NCI-H1048 (cell line): ENCODE measurements around the gene RPA1.

ENCODE experiments used
- DNase-seq: peaks from one replicate; lab custom pipeline; 2025; lab: John Stamatoyannopoulos, UW

RPA1 gene

DNA sequence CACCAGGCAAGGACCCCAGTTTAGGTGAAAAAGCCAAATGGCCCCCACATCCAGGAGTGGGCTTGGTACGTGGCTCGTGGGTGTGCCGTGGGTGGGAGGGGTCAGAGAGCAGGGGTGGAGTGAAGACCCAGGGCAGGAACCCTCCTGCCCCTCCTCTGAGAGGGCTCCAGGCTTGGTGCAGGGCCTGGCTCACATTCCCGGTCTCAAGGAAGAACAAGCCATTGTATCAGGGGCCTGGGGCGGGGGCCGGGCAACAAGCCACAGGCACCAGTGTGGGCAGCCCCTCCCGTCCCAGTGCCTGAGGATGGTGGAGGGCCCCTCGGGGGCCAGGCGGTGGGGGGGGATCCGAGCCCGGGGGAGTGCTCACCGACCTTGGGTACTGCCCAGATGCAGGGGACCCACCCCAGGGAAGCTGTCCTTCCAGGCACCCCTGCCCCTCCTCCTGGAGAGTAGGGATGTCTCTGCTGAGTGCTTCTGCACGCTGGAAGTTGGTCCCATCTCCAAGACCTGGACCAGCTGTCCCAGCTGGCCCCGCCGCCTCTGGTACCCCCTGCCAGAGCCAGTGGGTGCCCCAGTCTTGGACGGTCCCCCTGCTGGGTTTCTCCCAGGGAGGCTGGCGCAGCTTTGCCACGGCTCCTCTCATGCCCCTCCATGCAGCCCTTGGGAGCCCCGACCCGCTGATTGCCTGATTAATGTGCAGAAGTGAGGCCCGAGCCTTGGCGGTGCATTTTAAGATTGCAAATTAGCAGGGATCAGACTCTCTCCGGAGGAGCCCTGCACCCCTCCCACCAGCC, 111.7 kb downstream of the RPA1 start:
- no peak for DNase-seq

DNA sequence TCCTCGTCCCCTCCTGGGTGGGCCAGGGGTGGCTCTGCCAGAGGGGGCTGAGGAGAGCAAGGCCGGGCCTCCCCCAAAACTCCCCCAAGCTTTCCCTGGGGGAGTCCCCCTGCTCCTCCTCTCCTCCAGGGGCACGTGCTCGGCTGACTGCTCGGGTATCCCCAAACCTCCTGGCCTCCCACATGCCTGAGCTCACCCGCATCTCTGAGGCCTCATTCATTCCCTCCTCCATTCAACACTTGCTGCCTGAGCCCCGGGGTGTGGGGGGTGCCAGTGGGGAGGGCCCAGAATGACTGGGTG, 112.2 kb downstream of the RPA1 start:
- DNase-seq = no peak

DNA sequence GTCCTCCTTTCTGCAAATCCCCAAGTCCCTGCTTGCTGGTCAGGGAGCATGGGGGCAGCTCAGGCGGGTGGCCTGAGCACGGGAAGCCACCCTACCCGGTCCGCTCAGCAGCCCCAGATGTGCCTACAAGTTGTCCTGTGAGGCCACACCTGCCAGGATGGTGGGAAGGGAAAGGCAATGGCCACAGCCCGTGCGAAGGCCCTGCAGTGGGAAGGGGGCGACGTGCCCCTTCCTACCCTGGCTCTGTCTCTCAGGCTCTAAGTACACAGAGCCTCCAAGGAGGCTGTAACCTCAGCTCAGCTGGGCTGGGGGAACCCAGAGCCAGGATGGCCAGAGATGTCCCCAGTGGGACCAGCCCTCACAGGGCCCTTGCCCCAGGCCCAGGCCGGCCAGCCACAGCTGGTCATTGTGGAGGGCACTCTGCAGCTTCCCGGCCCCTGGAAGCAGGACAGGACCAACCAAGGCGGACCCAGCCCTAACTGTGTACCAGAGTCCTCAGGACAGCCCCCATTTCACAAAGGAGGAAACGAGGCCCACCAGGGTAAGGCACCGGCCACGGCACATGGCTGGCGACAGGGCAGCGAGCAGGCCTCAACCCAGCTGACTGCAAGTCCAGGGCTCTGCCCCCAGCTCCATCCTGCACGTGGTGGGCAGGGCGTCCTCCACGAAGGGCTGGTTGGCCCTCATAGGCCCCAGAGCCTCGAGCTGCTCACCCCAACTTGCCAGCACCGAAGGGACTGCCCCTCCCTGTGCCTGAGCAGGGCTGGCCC, 113.0 kb downstream of the RPA1 start:
- no peak for DNase-seq

DNA sequence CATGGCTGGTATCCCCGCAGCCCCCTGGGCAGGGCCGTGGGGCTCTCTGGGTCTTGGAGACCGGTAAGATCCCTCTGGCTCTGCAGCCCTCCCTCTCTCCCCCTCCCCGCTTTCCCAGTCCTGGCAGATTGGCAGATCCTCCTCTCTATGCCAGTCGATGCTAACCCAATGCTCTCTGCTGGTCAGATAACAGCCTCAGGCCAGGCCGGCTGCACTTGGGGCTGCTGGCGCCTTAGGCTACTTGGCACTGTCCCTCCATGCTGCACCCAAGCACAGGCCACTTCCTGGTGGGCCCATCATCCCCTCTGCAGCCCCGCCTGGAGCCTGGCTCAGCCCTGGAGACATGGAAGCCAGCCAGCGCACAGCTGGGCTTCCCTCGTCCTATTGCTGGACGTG, 113.6 kb downstream of the RPA1 start:
- no peak for DNase-seq

DNA sequence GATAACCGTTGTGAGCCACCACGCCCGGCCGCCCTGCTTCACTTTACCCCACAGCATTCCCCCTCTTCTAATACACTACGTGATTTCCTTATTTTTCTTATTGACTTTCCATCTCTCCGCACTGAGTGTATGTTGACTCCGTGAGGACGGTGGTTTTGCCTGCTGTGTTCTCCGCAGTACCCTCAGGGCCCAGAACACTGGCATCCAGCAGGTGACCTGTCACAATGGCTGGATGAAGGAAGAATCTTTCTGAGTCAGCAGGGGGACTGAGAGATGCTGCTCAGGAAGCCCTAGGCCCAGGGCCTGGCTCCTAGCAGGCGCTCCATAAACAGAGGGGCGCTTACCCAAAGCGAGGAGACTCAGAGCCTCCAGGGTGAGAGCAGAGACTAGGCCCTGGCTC, 115.8 kb downstream of the RPA1 start:
- DNase-seq = no peak

DNA sequence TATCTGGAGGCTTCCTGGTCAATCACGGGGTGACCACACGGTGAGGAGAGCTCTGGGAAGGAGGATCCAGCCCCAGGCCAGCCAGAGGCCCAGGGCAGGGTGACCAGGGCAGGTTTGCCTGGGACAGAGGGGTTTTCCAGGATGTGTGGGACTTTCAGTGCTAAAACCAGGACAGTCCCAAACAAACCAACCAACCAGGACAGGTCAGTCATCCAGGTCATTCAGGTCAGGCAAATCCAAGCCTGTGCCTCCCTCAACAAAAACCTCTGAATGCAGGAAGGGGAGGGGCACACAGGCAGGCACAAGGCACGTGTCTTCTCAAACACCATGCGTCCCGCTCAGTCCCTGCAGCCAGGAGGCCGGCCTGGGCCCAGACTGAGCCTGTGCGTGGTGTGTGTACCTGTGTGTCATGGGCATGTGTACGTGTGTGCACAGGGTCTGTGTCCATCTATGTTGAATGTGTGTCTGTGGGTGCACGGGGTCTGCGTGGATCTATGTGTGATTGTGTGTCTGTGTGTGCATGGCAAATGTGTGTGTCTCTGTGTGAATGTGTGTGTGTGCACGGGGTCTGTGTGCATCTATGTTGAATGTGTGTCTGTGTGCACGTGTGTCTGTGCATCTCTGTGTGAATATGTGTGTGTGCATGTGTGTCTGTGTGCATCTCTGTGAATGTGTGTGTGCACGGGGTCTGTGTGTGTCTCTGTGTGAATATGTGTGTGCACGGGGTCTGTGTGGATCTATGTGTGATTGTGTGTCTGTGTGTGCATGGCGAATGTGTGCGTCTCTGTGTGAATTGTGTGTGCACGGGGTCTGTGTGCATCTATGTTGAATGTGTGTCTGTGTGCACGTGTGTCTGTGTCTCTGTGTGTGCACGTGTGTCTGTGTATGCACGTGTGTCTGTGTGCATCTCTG, 116.5 kb downstream of the RPA1 start:
- no peak for DNase-seq

DNA sequence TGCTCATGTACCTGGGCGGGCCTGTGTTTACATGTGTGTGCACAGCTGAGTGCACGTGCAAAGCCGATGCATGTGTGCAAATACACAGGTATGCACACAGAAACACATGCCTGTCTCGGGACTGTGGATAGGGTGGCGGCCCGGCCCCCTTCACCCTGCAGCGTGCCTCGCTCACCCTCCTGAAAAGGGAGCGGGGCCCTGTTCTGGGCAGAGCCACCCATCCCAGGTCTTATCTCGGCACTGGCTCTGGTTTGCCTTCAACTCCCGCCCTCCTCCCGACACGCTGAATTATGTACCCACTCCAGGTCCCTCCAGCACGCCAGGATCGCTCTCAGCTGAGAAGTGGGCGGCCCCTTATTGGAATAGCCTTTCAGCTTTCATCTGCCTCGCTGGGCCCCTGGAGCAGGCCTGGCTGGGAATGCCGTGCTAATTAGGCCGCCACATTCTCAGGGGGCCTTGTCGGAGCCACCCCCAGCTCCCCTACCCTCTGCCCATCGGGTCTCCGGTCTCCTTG, 117.5 kb downstream of the RPA1 start:
- no peak for DNase-seq

DNA sequence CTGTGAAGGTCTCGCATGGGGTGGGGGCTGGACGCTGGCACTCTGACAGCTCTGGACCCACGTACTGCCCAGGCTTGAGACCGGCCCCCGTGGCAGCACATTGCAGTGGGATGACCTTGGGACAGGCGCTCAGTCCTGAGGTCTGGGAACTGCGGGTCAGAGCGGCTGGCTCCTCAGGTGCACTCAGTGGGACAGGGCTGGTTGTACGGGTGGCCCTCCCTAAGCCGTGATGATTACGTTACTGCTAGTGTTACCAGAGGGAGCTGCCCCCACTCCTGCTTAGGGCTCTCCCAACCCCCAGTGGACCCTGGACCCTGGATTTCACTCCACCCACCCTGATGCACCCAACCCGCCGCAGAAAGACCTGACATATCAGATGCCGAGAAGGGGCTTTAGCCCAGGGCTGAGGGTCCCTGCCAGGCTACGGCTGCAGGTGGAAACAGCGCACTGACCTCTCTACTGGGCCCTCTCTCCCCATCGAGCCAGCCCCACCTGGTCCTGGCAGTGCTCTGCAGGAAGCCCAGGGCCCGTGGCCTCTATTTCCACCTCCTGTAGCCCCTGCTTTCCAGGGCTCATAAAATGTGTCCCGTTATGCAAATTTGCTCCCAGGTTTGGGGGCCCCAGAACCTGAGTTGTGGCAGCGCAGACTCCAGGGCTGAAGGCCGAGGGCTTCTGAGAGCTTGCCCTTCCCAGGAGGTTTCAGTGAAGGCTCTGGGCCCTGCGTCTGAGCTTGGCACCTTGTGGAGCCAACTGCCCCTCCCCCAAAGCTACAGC, 118.1 kb downstream of the RPA1 start:
- DNase-seq = no peak

DNA sequence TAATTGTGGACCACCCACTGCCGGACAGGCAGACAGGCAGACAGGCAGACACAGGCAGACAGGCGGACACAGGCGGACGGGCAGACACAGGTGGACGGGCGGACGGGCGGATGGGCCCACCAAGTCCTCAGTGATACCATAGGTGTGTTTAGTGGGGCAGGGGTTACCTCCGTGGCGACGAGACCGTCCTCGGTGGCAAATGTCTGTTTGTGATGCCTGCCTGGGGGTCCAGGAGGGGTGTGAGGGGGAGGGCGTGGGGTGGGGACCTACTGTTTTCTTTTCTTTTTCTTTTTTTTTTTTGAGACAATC, 118.7 kb downstream of the RPA1 start:
- no peak for DNase-seq
